Activated CD4-positive, alpha-beta T cell treated with anti-CD3 and anti-CD28 coated beads for 1 hour (primary cell): Measurements from ENCODE around the gene PLAC1.

ENCODE experiments used
- DNase-seq: peaks from one replicate; pipeline ENCODE4 v3.0.0-alpha.2; 2020

PLAC1 gene

DNA sequence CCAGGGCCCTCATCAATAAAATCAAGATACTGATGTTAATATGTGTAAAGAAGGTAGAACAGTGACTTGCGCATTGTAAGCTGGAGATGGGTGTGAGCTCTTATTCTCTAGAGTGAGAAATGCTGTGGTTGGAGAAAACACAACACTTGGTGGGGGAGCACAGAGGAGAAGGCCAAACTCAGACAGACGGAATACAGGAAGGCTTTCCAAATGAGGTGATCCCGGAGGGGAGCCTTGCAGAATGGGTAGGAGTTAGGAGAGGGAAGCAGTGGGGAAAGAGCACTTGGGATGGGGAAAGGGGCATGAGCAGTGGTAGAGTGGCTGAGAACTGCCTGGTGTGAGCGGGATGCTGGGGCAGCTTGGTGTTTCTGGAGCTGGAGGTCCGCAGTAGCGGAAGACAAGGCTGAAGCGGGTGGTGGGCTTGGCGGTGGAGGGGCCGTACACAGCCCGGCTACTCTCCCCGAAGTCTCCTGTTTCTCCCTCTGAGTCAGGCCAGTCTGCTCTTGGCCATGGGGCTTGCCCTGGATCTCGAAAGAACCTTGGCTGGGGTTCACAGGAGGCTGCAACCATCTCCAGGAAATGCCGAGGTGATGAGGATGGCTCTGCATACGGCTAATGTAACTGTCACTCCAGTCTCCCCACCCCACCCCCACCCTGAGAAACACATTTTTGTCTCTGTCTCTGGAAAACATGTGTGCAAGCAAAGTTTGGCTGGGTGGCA, 11.3 kb upstream of the PLAC1 start:
- no peak for DNase-seq

DNA sequence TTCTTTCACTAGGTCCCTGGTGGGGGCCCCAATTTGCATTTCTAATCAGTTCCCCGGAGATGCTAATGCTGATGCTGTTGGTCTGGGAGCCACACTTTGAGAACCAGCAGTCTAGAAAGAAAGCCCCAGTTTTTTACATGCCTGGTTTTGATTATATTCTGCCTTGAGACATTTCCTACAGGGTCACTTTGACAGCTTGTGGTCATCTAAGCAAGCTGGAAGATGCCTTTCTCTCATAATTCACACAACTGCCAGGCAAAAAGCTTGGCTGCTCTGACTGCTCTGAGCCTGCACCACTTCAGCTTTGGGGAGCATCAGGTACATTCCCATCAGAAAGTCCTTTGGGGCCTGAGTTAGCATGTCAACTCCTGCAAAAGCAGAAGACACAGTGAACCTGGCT, 5.9 kb upstream of the PLAC1 start:
- DNase-seq, result no peak

DNA sequence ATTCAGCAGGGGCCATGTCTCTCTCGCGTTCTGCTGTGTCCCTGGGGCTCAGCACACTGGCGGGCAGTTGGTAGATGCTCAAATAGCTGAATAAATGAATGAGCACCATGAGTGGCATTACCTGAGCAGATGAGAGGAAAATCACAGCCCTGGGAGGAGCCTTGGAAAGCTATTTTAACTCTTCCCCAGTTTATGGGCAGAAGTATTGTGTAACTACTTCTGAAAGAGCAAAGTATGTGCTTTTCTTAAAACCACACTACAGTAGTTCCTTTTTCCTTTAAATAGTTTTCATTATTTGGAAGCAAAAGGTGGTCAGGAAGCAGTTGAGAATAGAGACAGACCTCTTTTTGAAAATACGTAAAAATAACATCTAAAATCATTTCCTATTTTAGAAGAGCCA, 3.0 kb upstream of the PLAC1 start:
- no peak for DNase-seq

DNA sequence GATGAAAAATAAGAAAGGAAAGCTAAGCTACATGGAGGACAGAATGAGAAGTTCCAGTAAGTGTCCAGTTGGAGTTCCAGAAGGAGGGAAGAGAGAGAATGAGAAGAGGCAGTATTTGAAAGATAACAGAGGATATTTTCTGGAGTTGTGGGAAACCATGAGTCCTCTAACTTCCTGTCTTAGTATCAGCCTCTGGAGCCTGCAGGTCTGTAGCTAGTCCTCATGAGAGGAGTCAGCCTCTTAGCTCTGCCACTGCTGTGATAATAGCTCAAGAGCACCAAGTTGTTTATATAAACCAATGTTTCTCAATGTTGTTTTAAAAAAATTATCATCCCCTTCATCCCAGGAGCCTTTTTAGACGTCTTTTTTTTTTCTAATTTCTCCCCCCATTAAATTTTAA, 2.4 kb upstream of the PLAC1 start:
- no peak for DNase-seq

DNA sequence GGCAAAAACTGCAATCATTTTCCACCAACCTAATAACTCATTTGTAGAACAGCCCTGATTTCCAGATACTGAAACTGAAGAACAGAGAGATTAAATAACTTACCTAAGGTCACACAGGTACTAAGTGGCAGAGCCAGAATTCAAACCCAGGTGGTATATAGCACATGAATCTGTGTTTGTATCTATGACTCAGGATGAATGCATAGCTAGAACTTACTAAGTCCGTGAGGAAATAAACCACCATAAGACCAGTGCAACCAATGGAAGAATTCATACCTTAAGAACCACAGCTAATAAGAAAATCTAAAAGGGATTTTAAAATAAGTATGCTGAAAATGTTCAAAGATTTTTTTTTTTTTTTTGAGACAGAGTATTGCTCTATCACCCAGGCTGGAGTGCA, 1.5 kb upstream of the PLAC1 start:
- no peak for DNase-seq

DNA sequence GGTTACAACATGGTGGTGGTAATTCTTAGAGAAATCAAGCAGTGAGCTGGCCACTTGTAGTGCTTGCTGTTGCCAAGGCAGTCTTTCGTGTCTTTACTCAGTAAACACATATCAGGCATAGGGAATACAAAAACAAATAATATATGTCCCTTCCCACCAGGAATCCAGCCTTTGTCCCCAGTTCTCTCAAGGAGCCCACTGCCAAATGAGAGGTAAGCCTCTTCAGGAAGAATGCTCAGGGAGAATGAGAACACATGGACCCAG, 421 bp upstream of the PLAC1 start:
- no peak for DNase-seq

DNA sequence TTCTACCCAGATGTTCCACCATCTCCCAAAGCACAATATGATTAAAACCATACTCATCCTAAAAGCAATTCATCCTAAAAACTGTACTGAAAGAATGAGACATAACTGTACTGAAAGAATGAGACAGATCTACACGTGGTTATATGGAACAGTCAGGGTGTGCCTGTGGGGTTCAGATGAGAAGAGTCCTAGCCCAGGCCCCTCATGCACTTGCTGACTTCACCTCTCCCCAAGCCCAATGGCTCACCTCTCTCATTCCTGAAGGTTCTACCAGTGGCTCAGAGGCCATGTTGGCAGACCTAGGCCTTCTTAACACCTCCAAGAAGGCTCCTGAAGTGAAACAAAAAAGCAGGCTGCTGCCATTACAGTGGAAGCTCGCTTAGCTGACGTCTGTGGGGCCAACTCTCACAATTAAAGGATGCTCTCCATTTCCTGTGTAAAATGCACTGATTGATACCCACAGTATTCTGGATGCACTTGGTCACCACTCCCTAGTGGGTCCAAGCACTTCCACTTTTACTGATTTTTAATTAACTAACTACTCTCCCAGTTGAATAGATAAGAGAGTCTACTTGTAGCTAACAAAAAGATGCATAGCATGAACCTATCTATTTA, 3.8 kb downstream of the PLAC1 start:
- DNase-seq, result no peak

DNA sequence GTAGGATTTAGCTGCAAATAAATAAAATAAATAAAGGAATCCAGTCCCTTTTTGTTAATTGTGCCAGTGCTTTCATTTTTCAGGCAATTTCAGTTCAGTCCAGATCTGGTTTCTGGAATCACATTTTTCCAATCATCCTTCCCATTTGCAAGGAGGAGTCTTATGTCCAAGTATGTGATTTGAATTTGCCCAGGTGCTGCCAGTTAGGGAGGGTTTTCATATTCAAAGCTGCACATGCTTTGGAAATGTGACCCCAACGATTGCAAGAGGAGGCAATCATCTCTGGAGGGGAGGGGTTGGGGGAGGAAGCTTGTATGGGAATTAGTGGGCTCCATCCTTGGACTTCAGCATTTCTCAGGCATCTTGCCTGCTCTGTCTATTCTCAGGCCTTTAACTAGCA, 4.4 kb downstream of the PLAC1 start:
- no peak for DNase-seq

DNA sequence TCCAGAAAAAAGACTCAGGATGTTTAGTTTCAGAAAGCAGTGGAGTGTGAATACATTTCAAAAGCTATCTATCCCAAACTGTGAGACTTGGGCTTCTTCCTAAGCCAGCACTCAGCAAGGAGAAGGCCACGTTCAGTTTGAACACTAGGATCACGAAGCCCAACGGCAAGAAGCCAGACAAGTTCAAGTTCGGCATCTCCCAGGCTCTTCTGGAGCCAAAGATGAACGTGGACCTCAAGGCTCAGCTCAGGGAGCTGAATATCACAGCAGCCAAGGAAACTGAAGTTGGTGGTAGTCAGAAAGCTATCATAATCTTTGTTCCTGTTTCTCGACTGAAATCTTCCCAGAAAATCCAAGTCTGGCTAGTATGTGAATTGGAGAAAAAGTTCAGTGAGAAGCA, 7.6 kb downstream of the PLAC1 start:
- DNase-seq, result no peak

DNA sequence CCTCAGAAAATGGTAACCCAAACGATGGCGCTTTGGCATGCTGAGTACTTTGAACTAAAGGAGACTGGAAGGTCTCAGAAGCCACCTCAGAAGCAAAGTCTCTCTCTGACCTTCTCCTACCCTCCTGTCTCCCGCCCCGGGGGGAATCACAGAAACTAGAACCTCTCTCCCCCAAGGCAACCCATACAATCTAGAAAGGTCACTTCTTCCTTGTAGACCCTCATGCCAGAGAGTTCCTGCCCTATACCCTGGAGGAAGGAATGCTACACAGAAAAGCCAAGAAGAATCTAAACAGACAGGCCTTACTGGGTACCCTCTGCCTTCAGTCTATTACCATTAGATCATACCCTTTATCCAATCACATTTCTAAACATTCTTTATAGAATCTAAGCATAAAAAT, 8.5 kb downstream of the PLAC1 start:
- DNase-seq, result no peak

DNA sequence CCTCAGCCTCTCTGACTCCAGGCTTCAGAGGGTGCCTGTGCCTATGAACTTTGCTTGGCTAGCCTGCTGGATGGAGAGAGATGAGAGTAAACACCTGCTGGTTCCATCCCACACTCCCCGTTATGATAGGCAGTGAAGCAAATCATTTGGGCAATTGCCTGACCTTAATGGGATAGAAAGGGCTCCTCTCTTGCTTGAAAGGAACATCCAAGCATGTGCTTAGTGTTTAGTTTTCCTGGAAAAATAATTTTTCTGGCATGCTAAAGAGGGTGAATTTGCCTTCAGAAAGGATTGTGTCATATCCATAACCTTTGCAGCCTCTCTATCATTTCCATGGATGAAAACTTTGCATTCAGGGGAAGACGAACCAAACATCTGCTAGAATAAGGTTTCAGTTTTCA, 10.8 kb downstream of the PLAC1 start:
- DNase-seq, result no peak

DNA sequence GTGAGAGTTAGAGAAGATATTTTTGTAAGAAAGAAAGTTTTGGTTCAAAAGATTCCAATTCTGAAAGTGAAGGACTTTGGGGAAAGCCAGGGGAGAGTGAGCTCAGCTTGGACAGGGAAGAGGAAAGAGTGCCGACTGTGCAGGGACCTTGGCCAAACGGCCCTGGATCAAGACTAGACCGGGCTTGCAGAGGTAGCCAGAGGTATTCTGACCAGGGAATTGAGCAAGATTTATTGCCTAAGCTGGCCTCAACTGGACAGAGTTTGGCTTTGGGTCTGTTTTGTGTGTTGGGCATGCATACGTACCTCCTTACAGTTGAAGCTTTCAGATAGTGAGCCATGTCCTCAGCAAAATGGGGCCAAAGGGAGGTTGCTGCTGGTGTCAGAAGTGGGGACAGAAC, 11.6 kb downstream of the PLAC1 start:
- no peak for DNase-seq

DNA sequence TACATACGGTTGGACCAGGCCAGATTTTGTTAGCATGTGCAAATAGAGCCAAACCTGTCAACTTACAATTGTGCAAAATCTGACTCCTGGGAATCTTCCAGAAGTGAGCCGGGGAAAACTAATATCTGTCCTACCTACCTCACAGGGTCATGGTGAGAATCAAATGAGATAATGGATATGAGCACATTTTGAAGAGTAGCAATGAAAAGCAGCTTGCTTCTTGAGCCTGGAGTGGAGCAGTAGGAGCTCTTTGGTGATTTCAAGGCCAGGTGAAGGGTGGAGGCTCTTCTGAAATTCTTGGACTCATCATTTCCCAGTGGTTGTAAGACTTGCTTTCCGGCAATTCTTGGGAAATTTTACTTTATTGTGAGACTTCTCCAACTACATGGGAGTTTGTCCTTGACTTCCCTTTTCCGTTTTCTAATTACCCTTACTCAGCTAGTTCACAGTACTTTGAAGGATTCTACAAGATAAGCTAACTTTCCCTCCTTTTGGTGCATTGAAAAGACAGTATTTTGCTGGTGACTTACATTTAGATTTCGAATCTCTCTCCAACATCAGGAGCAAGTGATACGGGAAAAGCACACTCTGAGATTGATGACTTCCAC, 12.2 kb downstream of the PLAC1 start:
- DNase-seq, result no peak

DNA sequence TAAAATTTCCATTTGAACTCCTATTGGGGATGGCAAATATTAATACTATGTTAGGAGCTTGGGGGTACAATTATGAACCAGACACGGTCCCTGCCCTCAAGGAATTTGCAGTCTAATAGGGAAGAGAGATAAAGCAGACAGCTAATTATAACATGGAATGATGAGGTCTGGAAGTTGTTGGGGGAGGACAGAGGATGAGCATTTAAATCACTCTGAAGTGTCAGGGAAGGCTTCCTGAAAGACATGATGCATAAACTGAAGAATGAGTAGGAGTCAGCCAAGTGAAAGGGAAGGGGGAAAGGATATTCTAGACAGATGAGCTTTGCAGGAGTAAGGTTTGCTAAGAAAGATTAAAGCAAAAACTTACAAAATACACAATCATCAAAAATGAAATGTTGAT, 15.9 kb downstream of the PLAC1 start:
- no peak for DNase-seq

DNA sequence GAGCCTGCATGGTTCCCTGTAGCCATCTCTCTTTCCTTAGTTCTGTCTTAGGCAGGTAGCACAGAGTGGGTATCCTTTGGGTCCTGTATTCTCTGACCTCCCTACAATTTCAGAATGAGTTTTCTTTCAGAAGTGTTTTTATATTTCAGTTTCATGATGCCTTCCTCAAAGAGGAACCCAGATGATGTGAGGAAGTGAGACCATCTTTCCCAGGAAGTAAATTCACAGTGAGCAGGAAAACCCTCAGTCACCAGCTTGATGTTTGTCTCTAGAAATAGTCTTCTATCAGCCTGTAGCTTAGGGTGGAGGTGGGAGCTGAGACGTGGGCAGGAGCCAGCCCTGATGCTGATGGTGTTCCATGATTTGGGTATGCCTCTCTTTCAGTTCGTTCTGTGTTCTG, 16.9 kb downstream of the PLAC1 start:
- no peak for DNase-seq

DNA sequence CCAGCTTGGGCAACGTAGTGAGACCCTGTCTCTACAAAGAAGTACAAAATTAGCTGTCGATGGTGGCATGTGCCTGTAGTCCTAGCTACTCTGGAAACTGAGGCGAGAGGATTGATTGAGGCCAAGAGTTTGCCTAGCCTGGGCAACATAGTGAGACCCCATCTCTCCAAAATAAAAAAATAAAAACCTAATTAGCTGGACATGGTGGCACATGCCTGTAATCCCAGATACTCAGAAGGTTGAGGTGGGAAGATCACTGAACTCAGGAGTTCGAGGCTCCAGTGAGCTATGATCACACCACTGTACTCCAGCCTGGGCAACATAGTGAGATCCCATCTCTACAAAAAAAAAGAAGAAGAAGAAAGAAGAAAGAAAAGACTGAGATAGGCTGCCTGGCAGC, 17.4 kb downstream of the PLAC1 start:
- no peak for DNase-seq

DNA sequence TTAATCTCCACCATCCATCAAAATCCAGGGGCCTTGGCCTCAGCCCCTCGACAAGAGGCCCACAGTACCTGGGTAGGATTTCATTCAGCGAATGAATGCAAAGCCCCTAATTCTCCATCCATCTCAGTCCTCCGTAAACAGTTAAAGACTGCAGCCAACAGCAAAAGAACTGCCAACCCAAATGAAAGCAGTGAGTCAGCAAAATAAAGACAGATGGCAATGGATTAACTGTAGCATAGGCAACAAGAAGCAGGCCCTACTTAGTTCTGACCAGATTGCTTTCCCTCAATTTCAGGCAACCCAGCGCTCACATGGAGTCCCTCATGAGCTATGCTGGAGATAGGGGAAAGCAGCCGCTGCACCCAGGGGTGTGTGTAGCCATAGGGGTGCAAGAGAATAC, 21.4 kb downstream of the PLAC1 start:
- no peak for DNase-seq

DNA sequence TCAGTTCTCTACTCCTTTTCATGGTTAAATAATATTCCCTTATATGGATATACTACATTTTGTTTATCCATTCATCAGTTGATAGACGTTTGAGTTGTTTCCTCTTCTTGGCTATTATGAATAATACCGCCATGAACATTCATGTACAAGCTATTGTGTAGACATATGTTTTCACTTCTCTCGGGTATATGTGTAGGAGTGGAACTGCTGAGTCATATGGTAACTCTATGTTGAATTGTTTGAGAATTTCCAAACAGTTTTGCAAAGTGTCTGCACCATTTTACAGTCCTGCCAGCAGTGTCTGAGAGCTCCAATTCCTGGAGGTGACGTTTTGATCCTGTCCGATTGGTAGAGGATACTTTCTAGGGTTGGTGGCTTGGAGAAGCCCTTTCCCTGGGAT, 23.6 kb downstream of the PLAC1 start:
- no peak for DNase-seq

DNA sequence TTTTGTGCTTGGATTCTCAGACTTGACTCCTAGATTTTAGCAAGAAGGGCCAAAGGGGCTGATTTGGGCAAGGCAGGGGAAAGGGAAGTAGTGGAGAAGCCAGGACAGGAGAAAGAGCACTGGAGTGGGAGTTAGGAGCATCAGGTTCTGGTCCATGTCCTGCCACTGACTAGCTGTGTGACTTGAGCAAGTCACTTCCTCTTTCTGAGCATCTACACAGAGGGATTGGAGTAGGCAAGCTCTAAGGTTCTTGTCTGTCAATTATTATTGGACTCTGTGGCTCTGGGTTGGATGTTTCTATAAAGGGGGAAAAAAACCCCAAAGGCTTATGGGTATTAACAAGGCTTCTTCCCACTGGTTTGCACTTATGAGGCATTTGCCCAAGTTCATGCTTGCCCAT, 24.4 kb downstream of the PLAC1 start:
- no peak for DNase-seq

DNA sequence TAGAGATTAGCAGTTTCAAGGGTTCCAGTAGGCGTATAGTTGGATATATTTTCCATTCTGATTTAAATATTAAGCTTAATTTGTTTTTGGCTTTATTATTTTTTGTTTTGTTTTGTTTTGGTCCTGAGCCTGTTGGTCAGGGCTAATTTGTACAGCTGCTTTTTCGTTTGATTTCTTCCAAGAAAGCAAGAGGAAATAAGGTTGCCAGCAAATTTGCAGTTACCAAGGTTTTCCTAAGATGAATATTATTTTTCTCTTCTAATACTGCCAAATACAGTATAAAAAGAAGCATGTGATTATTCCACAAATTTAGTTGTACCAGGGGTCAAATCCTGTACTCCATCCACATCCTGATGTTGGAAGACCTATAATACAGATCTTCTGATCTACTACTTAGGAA, 24.9 kb downstream of the PLAC1 start:
- no peak for DNase-seq

DNA sequence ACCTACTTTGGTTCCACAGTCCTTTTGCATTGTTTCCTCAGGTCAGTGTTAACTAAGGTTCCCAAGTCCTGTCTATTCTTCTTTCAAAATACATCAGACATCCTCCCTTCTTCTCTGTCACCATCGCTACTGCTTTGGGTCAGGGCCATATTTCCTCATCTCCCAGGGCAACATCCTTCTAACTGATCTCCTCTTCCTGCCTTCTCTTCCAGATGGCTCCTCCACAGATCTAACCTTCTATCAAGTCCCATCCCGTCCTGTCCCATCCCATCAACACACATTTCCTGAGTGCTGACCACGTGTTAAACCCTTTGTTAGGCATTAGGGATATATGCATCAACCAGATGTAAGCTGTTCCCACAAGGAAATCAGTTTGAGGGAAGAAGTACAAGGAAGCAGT, 25.9 kb downstream of the PLAC1 start:
- no peak for DNase-seq

DNA sequence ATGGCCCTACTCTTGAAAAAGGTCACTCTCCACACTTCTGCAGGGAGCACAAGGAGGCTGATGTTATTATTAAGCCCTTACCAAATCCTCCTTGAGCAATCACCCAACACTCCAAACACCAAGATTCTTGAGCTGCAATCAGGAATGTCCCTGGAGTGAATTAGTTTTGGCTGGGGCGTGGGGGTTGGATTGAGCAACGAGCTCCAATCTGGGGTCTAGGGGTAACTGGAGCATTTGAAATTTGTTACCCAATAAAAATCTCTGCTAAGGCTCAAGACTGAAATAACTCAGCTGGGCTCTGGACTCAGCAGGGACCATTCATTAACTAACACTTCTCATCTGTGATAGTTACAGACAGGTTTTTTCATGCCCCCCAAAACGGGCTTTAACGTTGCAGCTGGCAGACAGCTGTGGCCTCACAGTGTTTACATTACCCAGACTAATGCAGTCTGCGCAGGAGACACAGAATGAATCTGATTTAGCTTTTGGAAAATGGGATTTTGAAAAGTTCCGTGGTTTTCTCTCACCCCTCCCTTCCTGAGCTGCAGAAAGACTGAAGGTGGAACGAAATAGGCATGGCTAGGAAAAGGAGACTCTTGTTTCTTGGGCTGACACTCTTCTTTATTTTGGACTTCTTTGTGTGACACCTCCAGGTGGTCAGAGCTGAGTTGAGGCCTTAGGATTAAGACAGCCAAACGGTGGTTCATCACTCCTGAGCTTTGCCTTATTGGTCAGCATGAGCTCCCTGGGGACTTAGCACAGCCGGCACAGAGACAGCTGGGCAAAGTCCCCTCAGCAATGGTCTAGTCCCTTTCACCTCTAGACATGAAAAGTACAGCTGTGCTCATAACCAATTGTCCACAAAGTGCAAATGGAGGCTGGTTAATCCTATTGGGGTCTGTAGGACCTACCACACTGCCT, 26.6 kb downstream of the PLAC1 start:
- no peak for DNase-seq

DNA sequence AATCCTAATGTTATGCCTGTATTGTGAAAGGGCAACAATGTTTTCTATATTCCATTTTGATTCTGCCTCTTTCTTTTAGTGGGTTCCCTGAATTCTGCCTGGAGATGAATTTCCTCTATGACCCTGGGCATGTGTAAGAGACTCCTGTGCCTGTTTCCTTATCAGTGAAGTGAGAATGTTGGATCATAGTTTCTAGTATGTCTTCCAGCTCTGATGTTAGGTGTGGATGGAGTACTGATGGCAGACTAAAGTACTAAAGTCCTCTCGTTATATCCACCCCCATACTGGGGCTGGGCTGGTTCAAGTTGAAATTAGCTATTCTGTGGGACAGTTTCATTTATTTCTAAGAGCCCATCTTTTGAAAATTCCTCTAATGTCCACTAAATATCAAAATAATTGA, 29.6 kb downstream of the PLAC1 start:
- no peak for DNase-seq

DNA sequence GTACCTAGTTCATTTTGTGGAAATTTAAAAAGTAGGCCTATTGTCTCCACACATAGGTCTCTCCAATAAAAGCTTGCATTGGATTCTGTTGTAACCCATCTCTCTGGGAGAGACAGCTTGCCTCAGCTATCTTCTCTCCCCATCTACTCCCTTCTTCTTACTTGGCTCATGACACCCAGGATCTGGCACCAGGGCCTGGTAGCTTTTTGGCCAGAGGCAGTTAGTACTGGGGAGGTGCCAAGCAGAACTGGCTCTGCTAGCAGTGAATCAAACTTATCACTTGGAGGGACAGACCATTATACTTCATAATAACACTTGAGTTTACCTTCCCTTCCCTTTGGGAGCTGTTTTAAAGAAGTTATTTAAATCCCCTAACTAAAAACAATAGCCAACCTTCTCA, 31.8 kb downstream of the PLAC1 start:
- no peak for DNase-seq
